H9 (cell line): ENCODE measurements around the gene SYCE3. TPM values are rescaled to one million over a fixed set of nuclear protein-coding genes. Genes with fewer than 3 reads are reported as not detected.

Source experiments
- DNase-seq: peaks from one replicate; pipeline ENCODE4 v3.0.0-alpha.2; 2017
- H2AFZ ChIP-seq: one replicate; pipeline ENCODE4 v1.6.1; 2013; ENCODE audit warnings: mild to moderate bottlenecking, low read length, control low read depth, moderate library complexity
- H2AK5ac ChIP-seq: 2 replicates; pipeline ENCODE4 v1.6.1; 2013; ENCODE audit warnings: low read length, control low read depth, mixed read lengths; ENCODE audit not compliant: insufficient read length
- H2BK120ac ChIP-seq: one replicate; pipeline ENCODE4 v1.6.1; 2013; ENCODE audit warnings: low read depth, mild to moderate bottlenecking, low read length, control low read depth, inconsistent platforms; ENCODE audit not compliant: poor library complexity, severe bottlenecking
- H2BK12ac ChIP-seq: 2 replicates; pipeline ENCODE4 v1.6.1; 2013; ENCODE audit warnings: low read length, control low read depth, mixed read lengths, low read depth; ENCODE audit not compliant: insufficient read length
- H2BK15ac ChIP-seq: 2 replicates; pipeline ENCODE4 v1.6.1; 2013; ENCODE audit warnings: low read depth, low read length, control low read depth
- H2BK20ac ChIP-seq: one replicate; pipeline ENCODE4 v1.6.1; 2013; ENCODE audit warnings: low read depth, mild to moderate bottlenecking, low read length, control low read depth, inconsistent platforms; ENCODE audit not compliant: poor library complexity, severe bottlenecking
- H2BK5ac ChIP-seq: 2 replicates; pipeline ENCODE4 v1.6.1; 2013; ENCODE audit warnings: low read length, control low read depth, mixed read lengths; ENCODE audit not compliant: insufficient read length
- H3K14ac ChIP-seq: 2 replicates; pipeline ENCODE4 v1.6.1; 2013; ENCODE audit warnings: low read length, control low read depth; ENCODE audit not compliant: insufficient read depth
- H3K18ac ChIP-seq: 2 replicates; pipeline ENCODE4 v1.6.1; 2013; ENCODE audit warnings: low read depth, mild to moderate bottlenecking, mixed read lengths, low read length, control low read depth; ENCODE audit not compliant: insufficient read length
- H3K23ac ChIP-seq: 2 replicates; pipeline ENCODE4 v1.6.1; 2013; ENCODE audit warnings: low read length, control low read depth, mixed read lengths, low read depth; ENCODE audit not compliant: insufficient read length
- H3K23me2 ChIP-seq: 2 replicates; pipeline ENCODE4 v1.6.1; 2013; ENCODE audit warnings: low read depth, mild to moderate bottlenecking, mixed read lengths, low read length, control low read depth; ENCODE audit not compliant: insufficient read length, poor library complexity, severe bottlenecking
- H3K27ac ChIP-seq: 2 replicates; pipeline ENCODE4 v1.5.1; 2013; ENCODE audit warnings: low read length, control low read depth, mixed read lengths, low read depth; ENCODE audit not compliant: insufficient read length
- H3K27me3 ChIP-seq: 2 replicates; pipeline ENCODE4 v1.6.1; 2013; ENCODE audit warnings: low read length, control low read depth, inconsistent platforms; ENCODE audit not compliant: insufficient read depth
- H3K4ac ChIP-seq: 2 replicates; pipeline ENCODE4 v1.6.1; 2013; ENCODE audit warnings: low read depth, mild to moderate bottlenecking, control low read depth, inconsistent platforms, low read length, moderate library complexity
- H3K4me1 ChIP-seq: 2 replicates; pipeline ENCODE4 v1.6.1; 2013; ENCODE audit warnings: low read length, control low read depth, inconsistent platforms; ENCODE audit not compliant: insufficient read depth
- H3K4me2 ChIP-seq: 2 replicates; pipeline ENCODE4 v1.6.1; 2013; ENCODE audit warnings: low read length, control low read depth, mixed read lengths; ENCODE audit not compliant: insufficient read length, insufficient read depth
- H3K56ac ChIP-seq: 2 replicates; pipeline ENCODE4 v1.6.1; 2013; ENCODE audit warnings: low read depth, mild to moderate bottlenecking, mixed read lengths, low read length, control low read depth; ENCODE audit not compliant: insufficient read length
- H3K79me1 ChIP-seq: 2 replicates; pipeline ENCODE4 v1.6.1; 2013; ENCODE audit warnings: low read depth, mild to moderate bottlenecking, moderate library complexity, low read length, control low read depth, inconsistent platforms; ENCODE audit not compliant: insufficient read depth, poor library complexity, severe bottlenecking
- H3K79me2 ChIP-seq: 2 replicates; pipeline ENCODE4 v1.6.1; 2013; ENCODE audit warnings: low read length, control low read depth, inconsistent platforms; ENCODE audit not compliant: insufficient read depth
- H3K9ac ChIP-seq: 2 replicates; pipeline ENCODE4 v1.6.1; 2013; ENCODE audit warnings: low read length, control low read depth, mixed read lengths; ENCODE audit not compliant: insufficient read length; ENCODE audit errors: extremely low read depth
- H3K9me3 ChIP-seq: one replicate; pipeline ENCODE4 v1.6.1; 2013; ENCODE audit warnings: low read depth, low read length, inconsistent platforms; ENCODE audit not compliant: control insufficient read depth
- H3T11ph ChIP-seq: one replicate; pipeline ENCODE4 v1.6.1; 2013; ENCODE audit warnings: mild to moderate bottlenecking, low read length, control low read depth, inconsistent platforms
- H4K20me1 ChIP-seq: one replicate; pipeline ENCODE4 v1.6.1; 2013; ENCODE audit not compliant: control insufficient read depth, insufficient read length, insufficient read depth
- H4K5ac ChIP-seq: 2 replicates; pipeline ENCODE4 v1.6.1; 2013; ENCODE audit warnings: low read depth, mild to moderate bottlenecking, mixed read lengths, low read length, control low read depth; ENCODE audit not compliant: insufficient read length
- H4K8ac ChIP-seq: replicated peaks from 2 replicates; pipeline ENCODE4 v1.6.1; 2013; ENCODE audit warnings: low read length, control low read depth, mixed read lengths, low read depth; ENCODE audit not compliant: insufficient read length
- H4K91ac ChIP-seq: 2 replicates; pipeline ENCODE4 v1.6.1; 2013; ENCODE audit warnings: low read depth, mild to moderate bottlenecking, moderate library complexity, mixed read lengths, low read length, control low read depth; ENCODE audit not compliant: insufficient read length
- H3K27ac Mint-ChIP-seq, 3 experiments: 2 replicates in 2 of 3; 3 replicates in 1 of 3; pipeline ENCODE4 v1.8.0; 2020 to 2021; ENCODE audit warnings: mixed read lengths in 3 of 3, mild to moderate bottlenecking in 1 of 3, moderate library complexity in 1 of 3
- H3K27me3 Mint-ChIP-seq: 2 replicates; pipeline ENCODE4 v1.8.0; 2021; ENCODE audit warnings: low read depth, mild to moderate bottlenecking, moderate library complexity, mixed read lengths
- H3K36me3 Mint-ChIP-seq, 3 experiments: 2 replicates in 2 of 3; 3 replicates in 1 of 3; pipeline ENCODE4 v1.8.0; 2020 to 2021; ENCODE audit warnings: low read depth in 3 of 3, mixed read lengths in 3 of 3; ENCODE audit not compliant: insufficient read depth in 1 of 3
- H3K4me1 Mint-ChIP-seq, 2 experiments: 2 replicates each; pipeline ENCODE4 v1.8.0; 2020; ENCODE audit warnings: mixed read lengths in 2 of 2
- H3K4me3 Mint-ChIP-seq, 2 experiments: 2 replicates in 1 of 2; 3 replicates in 1 of 2; pipeline ENCODE4 v1.8.0; 2020 to 2021; ENCODE audit warnings: mild to moderate bottlenecking in 2 of 2, mixed read lengths in 2 of 2, moderate library complexity in 1 of 2
- H3K9me3 Mint-ChIP-seq, 2 experiments: 2 replicates in 1 of 2; 3 replicates in 1 of 2; pipeline ENCODE4 v1.8.0; 2020; ENCODE audit warnings: mild to moderate bottlenecking in 2 of 2, mixed read lengths in 2 of 2, moderate library complexity in 1 of 2
- CTCF ChIP-seq: fragments of 200-600 bp; sonication (generic); conservative IDR thresholded peaks from 3 replicates; pipeline ENCODE4 v1.8.0; 2021; ENCODE audit warnings: antibody characterized with exemption, mild to moderate bottlenecking
- WGBS: extraction: QIAGEN DNeasy Blood & Tissue Kit; methylation state at CpG from one replicate; pipeline ENCODE4 v1.1.7; 2013; ENCODE audit warnings: missing lambda C conversion rate, low lambda C conversion rate, mixed read lengths; ENCODE audit not compliant: insufficient read length; ENCODE audit errors: extremely low coverage; 5-methylcytosine and 5-hydroxymethylcytosine counted together
- total RNA-seq: library from RNA; stranded (reverse); gene quantifications from 2 replicates; pipeline ENCODE4 v1.2.1, GENCODE V29; 2021

Gene SYCE3
- total RNA-seq, 1 experiment from 2014 or later, result 0.85 TPM

- Histone ChIP-seq H3K9me3 (no peaks in the 10 kb centered on the region), H3K23me2 (peaks cover 2% of the 10 kb centered on the region), H3K4ac (no peak overlapping the region), H2AK5ac (no peak overlapping the region), H4K8ac (no peak overlapping the region), H3T11ph (no peak overlapping the region), H3K4me1 (no peaks in the 10 kb centered on the region), H2BK120ac (no peak overlapping the region), H3K27me3 (no peaks in the 10 kb centered on the region; the same call in 1 of the 2 replicates), H2BK15ac (no peak overlapping the region), H3K56ac (no peak overlapping the region), H3K4me2 (no peak overlapping the region), H3K9ac (no peak overlapping the region), H4K5ac (no peak overlapping the region), H2BK5ac (no peak overlapping the region), H2BK20ac (no peak overlapping the region), H4K20me1 (no peaks in the 10 kb centered on the region), H3K79me2 (no peaks in the 10 kb centered on the region), H3K23ac (no peak overlapping the region), H4K91ac (no peak overlapping the region), H3K18ac (no peak overlapping the region), H2BK12ac (no peak overlapping the region), H2AFZ (no peak overlapping the region), H3K79me1 (no peaks in the 10 kb centered on the region), H3K27ac (no peak overlapping the region), H3K14ac (no peak overlapping the region)
- Mint-ChIP-seq H3K4me3 (no peak overlapping the region), H3K9me3 (no peaks in the 10 kb centered on the region; a peak in 1 of 5 replicates), H3K27me3 (peaks cover 40% of the 10 kb centered on the region), H3K4me1 (peaks cover 0 to 3% of the 10 kb centered on the region in 2 experiments; a peak in 1 of 4 replicates), H3K36me3 (no peaks in the 10 kb centered on the region), H3K27ac (no peak overlapping the region)
- WGBS, result no CpG with 5 or more reads among the region's 78 CpGs
- no peak for TF ChIP-seq CTCF
- no peak for DNase-seq
These were observed 16.1 kb downstream of the SYCE3 start for GRCh38 chr22:50546326-50547262.
